SH-SY5Y (cell line): ENCODE data around the gene MED8.

Experiments
- GATA2 ChIP-seq: IDR thresholded peaks from 2 replicates; pipeline ENCODE4 v1.6.1; 2011; ENCODE audit warnings: mild to moderate bottlenecking, low read depth, low read length
- GATA3 ChIP-seq: IDR thresholded peaks from 2 replicates; pipeline ENCODE4 v1.6.1; 2011; ENCODE audit warnings: low read depth, mild to moderate bottlenecking, low read length, moderate library complexity

DNA sequence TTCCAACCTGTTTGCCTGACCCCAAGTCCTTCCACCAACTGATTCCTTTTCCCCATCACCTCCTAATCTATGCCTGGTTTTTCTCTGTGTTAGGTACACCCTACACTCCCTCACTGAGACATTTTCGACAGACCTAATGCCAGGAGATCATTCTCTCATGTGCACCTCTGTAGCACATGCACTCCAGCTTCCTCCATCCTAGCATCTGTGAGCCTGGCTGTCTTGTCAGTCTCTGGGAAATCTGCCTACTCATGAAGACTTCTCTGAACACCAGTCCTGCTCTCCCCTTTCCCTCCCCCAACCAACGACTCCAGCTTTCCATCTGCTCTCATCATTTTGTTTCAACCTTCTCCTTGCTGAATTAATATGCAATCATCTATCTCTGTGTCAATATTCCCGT, 987 bp downstream of the MED8 start:
- no peak for TF ChIP-seq GATA2
- no peak for TF ChIP-seq GATA3
